ENCODE data around the gene HNRNPL.

The HNRNPL gene

DNA sequence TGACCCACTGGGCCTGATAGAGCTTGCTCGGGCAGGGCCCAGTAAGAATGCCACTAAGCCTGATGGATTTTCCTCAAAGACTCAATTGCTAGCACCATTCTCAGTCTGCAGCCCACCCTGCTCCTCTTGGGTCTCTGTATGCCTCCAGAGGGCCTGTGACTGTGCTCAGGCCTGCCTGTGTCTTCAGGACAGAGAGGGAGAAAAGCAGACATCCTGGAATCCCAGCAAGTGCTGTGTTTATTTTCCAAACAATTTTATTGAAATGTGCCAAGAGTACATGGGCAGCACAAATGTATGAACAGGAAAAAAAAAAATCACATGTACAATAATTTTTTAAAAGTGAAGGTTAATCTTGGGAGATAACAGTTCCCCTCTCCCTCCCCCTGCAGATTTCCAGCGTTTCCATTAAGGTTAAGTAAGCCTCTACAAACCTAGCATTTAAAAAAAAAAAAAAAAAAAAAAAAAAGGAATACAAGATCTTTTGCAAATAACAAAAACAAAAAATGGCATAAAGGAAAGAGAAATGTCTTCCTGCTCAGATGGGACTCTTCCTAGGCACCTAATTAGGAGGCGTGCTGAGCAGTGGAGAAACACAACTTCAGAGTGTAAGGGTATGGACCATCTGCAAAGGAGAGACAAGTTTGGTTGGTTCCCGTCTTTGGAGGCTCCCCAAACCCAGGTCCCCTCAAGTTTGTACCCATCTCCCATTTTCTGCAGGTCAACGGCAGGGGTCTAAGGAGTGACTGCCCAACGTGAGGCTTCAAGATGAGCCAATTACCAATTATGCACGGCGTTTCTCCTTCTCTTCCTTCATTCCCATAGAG is 13.4 kb downstream of the HNRNPL start:
- DNase-seq (ENCODE audit: low spot score) (no peak), ATAC-seq (ENCODE audit: low read depth) (no peak)
- Histone ChIP-seq H3K36me3 (ENCODE audit: low read depth) (peaks cover 52% of the 10 kb centered on the region), H3K4me1 (ENCODE audit: insufficient read depth, poor library complexity, severe bottlenecking) (peaks cover 49% of the 10 kb centered on the region), H3K4me3 (ENCODE audit: severe bottlenecking) (no peak overlapping the region), H3K9me3 (ENCODE audit: severe bottlenecking) (no peaks in the 10 kb centered on the region), H3K27ac (ENCODE audit: poor library complexity, severe bottlenecking) (peak overlapping the region; percentile 82), H3K27me3 (ENCODE audit: insufficient read depth, poor library complexity, severe bottlenecking) (no peaks in the 10 kb centered on the region)
- TF ChIP-seq, protein P1, sequence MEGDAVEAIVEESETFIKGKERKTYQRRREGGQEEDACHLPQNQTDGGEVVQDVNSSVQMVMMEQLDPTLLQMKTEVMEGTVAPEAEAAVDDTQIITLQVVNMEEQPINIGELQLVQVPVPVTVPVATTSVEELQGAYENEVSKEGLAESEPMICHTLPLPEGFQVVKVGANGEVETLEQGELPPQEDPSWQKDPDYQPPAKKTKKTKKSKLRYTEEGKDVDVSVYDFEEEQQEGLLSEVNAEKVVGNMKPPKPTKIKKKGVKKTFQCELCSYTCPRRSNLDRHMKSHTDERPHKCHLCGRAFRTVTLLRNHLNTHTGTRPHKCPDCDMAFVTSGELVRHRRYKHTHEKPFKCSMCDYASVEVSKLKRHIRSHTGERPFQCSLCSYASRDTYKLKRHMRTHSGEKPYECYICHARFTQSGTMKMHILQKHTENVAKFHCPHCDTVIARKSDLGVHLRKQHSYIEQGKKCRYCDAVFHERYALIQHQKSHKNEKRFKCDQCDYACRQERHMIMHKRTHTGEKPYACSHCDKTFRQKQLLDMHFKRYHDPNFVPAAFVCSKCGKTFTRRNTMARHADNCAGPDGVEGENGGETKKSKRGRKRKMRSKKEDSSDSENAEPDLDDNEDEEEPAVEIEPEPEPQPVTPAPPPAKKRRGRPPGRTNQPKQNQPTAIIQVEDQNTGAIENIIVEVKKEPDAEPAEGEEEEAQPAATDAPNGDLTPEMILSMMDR (IDR thresholded peaks at IDR 0.05; ENCODE audit: poor library complexity, severe bottlenecking) = no peak

DNA sequence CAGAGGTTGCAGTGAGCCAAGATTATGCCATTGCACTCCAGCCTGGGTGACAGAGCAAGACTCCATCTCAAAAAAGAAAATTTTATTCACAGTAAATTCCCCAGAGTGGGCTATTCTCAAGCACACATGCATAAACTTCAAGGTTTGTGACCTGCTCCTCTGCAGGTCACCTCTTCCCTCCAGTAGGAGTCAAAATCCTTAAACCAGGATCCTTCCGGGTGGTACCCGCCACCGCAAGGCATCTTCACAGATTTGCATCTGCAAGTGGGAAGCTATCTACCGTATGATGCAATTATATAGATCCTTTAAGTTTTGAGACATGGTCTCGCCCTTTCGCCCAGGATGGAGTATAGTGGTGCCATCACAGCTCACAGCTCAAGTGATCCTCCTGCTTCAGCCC is 15.2 kb downstream of the HNRNPL start:
- no peaks in the 10 kb centered on the region for H3K27me3 ChIP-seq (ENCODE audit: insufficient read depth, poor library complexity, severe bottlenecking)
- TF ChIP-seq, protein P1 (IDR thresholded peaks at IDR 0.05; ENCODE audit: poor library complexity, severe bottlenecking) = no peak
- ATAC-seq (ENCODE audit: low read depth) = no peak
- peaks cover 50% of the 10 kb centered on the region for H3K36me3 ChIP-seq (ENCODE audit: low read depth)
- no peaks in the 10 kb centered on the region for H3K9me3 ChIP-seq (ENCODE audit: severe bottlenecking)
- no peak for DNase-seq (ENCODE audit: low spot score)
- H3K27ac ChIP-seq (ENCODE audit: poor library complexity, severe bottlenecking) = peak overlapping the region; percentile 82
- H3K4me3 ChIP-seq (ENCODE audit: severe bottlenecking) = no peak overlapping the region
- peaks cover 41% of the 10 kb centered on the region for H3K4me1 ChIP-seq (ENCODE audit: insufficient read depth, poor library complexity, severe bottlenecking)

GRCh38 chr19:38834104-38834490 is 15.7 kb downstream of the HNRNPL start:
- Histone ChIP-seq H3K4me1 (ENCODE audit: insufficient read depth, poor library complexity, severe bottlenecking) (peaks cover 36% of the 10 kb centered on the region), H3K9me3 (ENCODE audit: severe bottlenecking) (no peaks in the 10 kb centered on the region), H3K4me3 (ENCODE audit: severe bottlenecking) (no peak overlapping the region), H3K36me3 (ENCODE audit: low read depth) (peaks cover 49% of the 10 kb centered on the region), H3K27ac (ENCODE audit: poor library complexity, severe bottlenecking) (peak overlapping the region; percentile 82), H3K27me3 (ENCODE audit: insufficient read depth, poor library complexity, severe bottlenecking) (no peaks in the 10 kb centered on the region)
- ATAC-seq (ENCODE audit: low read depth) = no peak
- DNase-seq (ENCODE audit: low spot score) = no peak
- TF ChIP-seq, protein P1 (IDR thresholded peaks at IDR 0.05; ENCODE audit: poor library complexity, severe bottlenecking) = no peak

DNA sequence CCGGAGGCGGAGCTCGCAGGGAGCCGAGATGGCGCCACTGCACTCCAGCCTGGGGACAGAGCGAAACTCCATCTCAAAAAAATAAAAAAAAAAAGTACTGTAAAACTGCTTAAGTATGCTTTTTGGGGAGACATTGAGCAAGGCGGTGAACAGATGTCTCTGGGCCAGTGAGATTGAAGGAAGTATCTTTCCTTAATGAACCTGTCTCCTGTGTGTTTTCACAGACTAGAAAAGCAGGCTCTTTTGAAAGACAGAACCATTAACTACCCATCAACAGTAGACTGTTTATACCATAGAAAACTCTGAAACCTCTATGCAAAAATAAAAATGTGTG is 16.7 kb downstream of the HNRNPL start:
- H3K27ac ChIP-seq (ENCODE audit: poor library complexity, severe bottlenecking) = no peak overlapping the region
- no peak for DNase-seq (ENCODE audit: low spot score)
- H3K36me3 ChIP-seq (ENCODE audit: low read depth) = peaks cover 50% of the 10 kb centered on the region
- no peaks in the 10 kb centered on the region for H3K27me3 ChIP-seq (ENCODE audit: insufficient read depth, poor library complexity, severe bottlenecking)
- H3K4me1 ChIP-seq (ENCODE audit: insufficient read depth, poor library complexity, severe bottlenecking) = peaks cover 27% of the 10 kb centered on the region
- H3K4me3 ChIP-seq (ENCODE audit: severe bottlenecking) = no peak overlapping the region
- ATAC-seq (ENCODE audit: low read depth) = no peak
- TF ChIP-seq, protein P1 (IDR thresholded peaks at IDR 0.05; ENCODE audit: poor library complexity, severe bottlenecking) = no peak
- H3K9me3 ChIP-seq (ENCODE audit: severe bottlenecking) = no peaks in the 10 kb centered on the region

DNA sequence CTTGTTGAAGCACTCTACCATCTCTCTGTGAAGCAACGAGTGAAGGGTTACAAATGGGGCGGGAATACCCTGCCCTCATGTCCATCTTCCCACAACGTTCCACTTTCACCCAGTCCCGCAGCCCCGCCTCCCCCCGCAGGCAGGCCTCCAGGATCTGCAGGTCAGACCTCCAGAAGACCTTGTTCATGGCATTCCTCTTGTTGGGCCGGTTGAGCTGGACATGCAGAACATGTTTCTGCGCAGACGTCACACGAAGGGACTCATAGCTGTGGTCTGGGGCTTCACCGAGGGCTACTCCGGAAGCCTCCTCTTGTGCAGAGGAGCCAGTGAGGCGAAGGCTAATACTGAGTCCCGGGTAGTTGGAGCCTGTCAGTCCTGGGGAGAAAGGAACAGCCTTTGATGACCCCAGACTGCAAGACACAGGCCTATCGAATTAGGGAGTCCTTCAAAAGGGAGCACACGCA is 18.6 kb downstream of the HNRNPL start:
- peak; percentile 63 for ATAC-seq (ENCODE audit: low read depth)
- peak overlapping the region; percentile 78 for H3K27ac ChIP-seq (ENCODE audit: poor library complexity, severe bottlenecking)
- TF ChIP-seq, protein P1 (IDR thresholded peaks at IDR 0.05; ENCODE audit: poor library complexity, severe bottlenecking) = no peak
- H3K4me1 ChIP-seq (ENCODE audit: insufficient read depth, poor library complexity, severe bottlenecking) = peaks cover 12% of the 10 kb centered on the region
- no peaks in the 10 kb centered on the region for H3K27me3 ChIP-seq (ENCODE audit: insufficient read depth, poor library complexity, severe bottlenecking)
- no peaks in the 10 kb centered on the region for H3K9me3 ChIP-seq (ENCODE audit: severe bottlenecking)
- H3K36me3 ChIP-seq (ENCODE audit: low read depth) = peaks cover 43% of the 10 kb centered on the region
- peak overlapping the region; percentile 57 for H3K4me3 ChIP-seq (ENCODE audit: severe bottlenecking)
- no peak for DNase-seq (ENCODE audit: low spot score)
